Measurements from ENCODE around the gene FOXQ1. TPM values are rescaled to one million over a fixed set of nuclear protein-coding genes. Genes with fewer than 3 reads are reported as not detected.

The FOXQ1 gene
- total RNA-seq, 1 donor from 2014 or later: not detected

GRCh38 chr6:1267057-1267732, 44.7 kb upstream of the FOXQ1 start:
- H3K36me3 Mint-ChIP-seq: no peaks in the 10 kb centered on the region
- H3K27me3 ChIP-seq: no peaks in the 10 kb centered on the region
- H3K4me3 Mint-ChIP-seq: no peak overlapping the region
- H3K27me3 Mint-ChIP-seq (ENCODE audit: insufficient read depth, low read depth): peaks cover 2% of the 10 kb centered on the region
- H3K36me3 ChIP-seq: no peaks in the 10 kb centered on the region
- H3K4me1 Mint-ChIP-seq: no peaks in the 10 kb centered on the region
- H3K4me3 ChIP-seq: no peak overlapping the region
- no peak for TF ChIP-seq EZH2phosphoT487 (IDR thresholded peaks at IDR 0.05)
- TF ChIP-seq EZH2 (IDR thresholded peaks at IDR 0.05): no peak
- TF ChIP-seq, protein P1, sequence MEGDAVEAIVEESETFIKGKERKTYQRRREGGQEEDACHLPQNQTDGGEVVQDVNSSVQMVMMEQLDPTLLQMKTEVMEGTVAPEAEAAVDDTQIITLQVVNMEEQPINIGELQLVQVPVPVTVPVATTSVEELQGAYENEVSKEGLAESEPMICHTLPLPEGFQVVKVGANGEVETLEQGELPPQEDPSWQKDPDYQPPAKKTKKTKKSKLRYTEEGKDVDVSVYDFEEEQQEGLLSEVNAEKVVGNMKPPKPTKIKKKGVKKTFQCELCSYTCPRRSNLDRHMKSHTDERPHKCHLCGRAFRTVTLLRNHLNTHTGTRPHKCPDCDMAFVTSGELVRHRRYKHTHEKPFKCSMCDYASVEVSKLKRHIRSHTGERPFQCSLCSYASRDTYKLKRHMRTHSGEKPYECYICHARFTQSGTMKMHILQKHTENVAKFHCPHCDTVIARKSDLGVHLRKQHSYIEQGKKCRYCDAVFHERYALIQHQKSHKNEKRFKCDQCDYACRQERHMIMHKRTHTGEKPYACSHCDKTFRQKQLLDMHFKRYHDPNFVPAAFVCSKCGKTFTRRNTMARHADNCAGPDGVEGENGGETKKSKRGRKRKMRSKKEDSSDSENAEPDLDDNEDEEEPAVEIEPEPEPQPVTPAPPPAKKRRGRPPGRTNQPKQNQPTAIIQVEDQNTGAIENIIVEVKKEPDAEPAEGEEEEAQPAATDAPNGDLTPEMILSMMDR (IDR thresholded peaks at IDR 0.05): no peak
- H4K20me1 ChIP-seq (ENCODE audit: low read depth): no peaks in the 10 kb centered on the region
- H3K79me2 ChIP-seq (ENCODE audit: low read depth): no peaks in the 10 kb centered on the region
- H3K27ac Mint-ChIP-seq: no peak overlapping the region
- peaks cover 4% of the 10 kb centered on the region for H3K9me3 Mint-ChIP-seq
- H3F3A ChIP-seq (ENCODE audit: low read depth): no peaks in the 10 kb centered on the region
- DNase-seq (ENCODE audit: low spot score): no peak
- H3K4me2 ChIP-seq: no peak overlapping the region
- no peak overlapping the region for H2AFZ ChIP-seq (replicated peaks)
- no peaks in the 10 kb centered on the region for H3K9me3 ChIP-seq (ENCODE audit: low read depth)
- H3K9ac ChIP-seq: no peak overlapping the region
- H3K27ac ChIP-seq: no peak overlapping the region
- H3K4me1 ChIP-seq: no peaks in the 10 kb centered on the region

- no peaks in the 10 kb centered on the region for H3K4me1 ChIP-seq
- no peaks in the 10 kb centered on the region for H3F3A ChIP-seq (ENCODE audit: low read depth)
- H3K27ac Mint-ChIP-seq: no peak overlapping the region
- no peak overlapping the region for H2AFZ ChIP-seq (replicated peaks)
- H3K4me3 ChIP-seq: no peak overlapping the region
- H3K4me1 Mint-ChIP-seq: no peaks in the 10 kb centered on the region
- no peak overlapping the region for H3K4me3 Mint-ChIP-seq
- H3K36me3 Mint-ChIP-seq: no peaks in the 10 kb centered on the region
- peaks cover 4% of the 10 kb centered on the region for H3K27me3 Mint-ChIP-seq (ENCODE audit: insufficient read depth, low read depth)
- H3K79me2 ChIP-seq (ENCODE audit: low read depth): no peaks in the 10 kb centered on the region
- H3K27me3 ChIP-seq: no peaks in the 10 kb centered on the region
- no peak overlapping the region for H3K9ac ChIP-seq
- H3K9me3 Mint-ChIP-seq: peaks cover 9% of the 10 kb centered on the region
- TF ChIP-seq, protein P1 (IDR thresholded peaks at IDR 0.05): no peak
- TF ChIP-seq EZH2phosphoT487 (IDR thresholded peaks at IDR 0.05) (no peak), EZH2 (IDR thresholded peaks at IDR 0.05) (no peak)
- no peaks in the 10 kb centered on the region for H3K9me3 ChIP-seq (ENCODE audit: low read depth)
- H4K20me1 ChIP-seq (ENCODE audit: low read depth): no peaks in the 10 kb centered on the region
- no peaks in the 10 kb centered on the region for H3K36me3 ChIP-seq
- DNase-seq (ENCODE audit: low spot score): peak; percentile 14
- no peak overlapping the region for H3K27ac ChIP-seq
- H3K4me2 ChIP-seq: no peak overlapping the region
Observed at GRCh38 chr6:1267790-1268762, 43.8 kb upstream of the FOXQ1 start.

GRCh38 chr6:1271071-1271763, 40.7 kb upstream of the FOXQ1 start:
- Histone ChIP-seq H3K4me1 (no peaks in the 10 kb centered on the region), H3K36me3 (no peaks in the 10 kb centered on the region), H3K27me3 (no peaks in the 10 kb centered on the region), H3K4me3 (no peak overlapping the region), H3K9ac (no peak overlapping the region), H3K27ac (no peak overlapping the region), H4K20me1 (ENCODE audit: low read depth) (no peaks in the 10 kb centered on the region), H3K9me3 (ENCODE audit: low read depth) (no peaks in the 10 kb centered on the region), H2AFZ (replicated peaks) (no peak overlapping the region), H3K4me2 (no peak overlapping the region), H3F3A (ENCODE audit: low read depth) (no peaks in the 10 kb centered on the region), H3K79me2 (ENCODE audit: low read depth) (no peaks in the 10 kb centered on the region)
- peaks cover 7% of the 10 kb centered on the region for H3K27me3 Mint-ChIP-seq (ENCODE audit: insufficient read depth, low read depth)
- no peaks in the 10 kb centered on the region for H3K36me3 Mint-ChIP-seq
- no peak overlapping the region for H3K27ac Mint-ChIP-seq
- DNase-seq (ENCODE audit: low spot score): no peak
- H3K9me3 Mint-ChIP-seq: peaks cover 22% of the 10 kb centered on the region
- H3K4me3 Mint-ChIP-seq: no peak overlapping the region
- TF ChIP-seq EZH2 (IDR thresholded peaks at IDR 0.05) (no peak), EZH2phosphoT487 (IDR thresholded peaks at IDR 0.05) (no peak)
- TF ChIP-seq, protein P1 (IDR thresholded peaks at IDR 0.05): no peak
- no peaks in the 10 kb centered on the region for H3K4me1 Mint-ChIP-seq
